Breast epithelium (tissue), 3 donors: ENCODE results near the gene RIPOR2.

Experiments used
- POLR2A ChIP-seq: fragments of 450-650 bp; IDR thresholded peaks from one replicate; pipeline ENCODE4 v1.6.1; 2016; ENCODE audit warnings: antibody characterized with exemption, mild to moderate bottlenecking, moderate library complexity
- POLR2AphosphoS5 ChIP-seq, 3 donors: sonication (generic); formaldehyde crosslinking; IDR thresholded peaks; one replicate each; pipeline ENCODE4 v1.6.1; 2017; ENCODE audit warnings: antibody characterized with exemption in 3 of 3
- TF ChIP-seq, protein P1 (sequence below), 3 donors: fragments of 450-650 bp; IDR thresholded peaks; one replicate each; pipeline ENCODE4 v1.5.1; 2016 to 2017; ENCODE audit warnings: antibody characterized with exemption in 3 of 3, mild to moderate bottlenecking in 3 of 3, moderate library complexity in 3 of 3

DNA sequence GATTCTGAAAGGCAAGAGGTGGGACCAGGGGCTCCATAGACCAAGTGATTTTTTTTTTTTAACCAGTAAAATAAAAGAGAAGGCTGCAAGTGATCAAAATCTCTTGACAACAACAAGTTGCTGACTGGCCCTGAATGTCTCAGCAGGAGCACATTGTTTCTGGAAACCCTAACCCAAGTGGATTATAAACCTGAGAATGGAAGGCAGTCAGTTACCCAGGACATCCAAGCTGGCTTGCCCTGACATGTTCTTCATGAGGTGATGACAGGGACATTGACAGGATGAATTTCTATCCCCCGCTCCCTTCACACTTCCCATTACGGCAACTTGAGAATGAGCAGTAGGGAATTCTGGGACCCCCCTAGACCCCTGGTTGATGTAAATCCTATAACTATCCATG is 49.6 kb upstream of the RIPOR2 start:
- TF ChIP-seq, protein P1, sequence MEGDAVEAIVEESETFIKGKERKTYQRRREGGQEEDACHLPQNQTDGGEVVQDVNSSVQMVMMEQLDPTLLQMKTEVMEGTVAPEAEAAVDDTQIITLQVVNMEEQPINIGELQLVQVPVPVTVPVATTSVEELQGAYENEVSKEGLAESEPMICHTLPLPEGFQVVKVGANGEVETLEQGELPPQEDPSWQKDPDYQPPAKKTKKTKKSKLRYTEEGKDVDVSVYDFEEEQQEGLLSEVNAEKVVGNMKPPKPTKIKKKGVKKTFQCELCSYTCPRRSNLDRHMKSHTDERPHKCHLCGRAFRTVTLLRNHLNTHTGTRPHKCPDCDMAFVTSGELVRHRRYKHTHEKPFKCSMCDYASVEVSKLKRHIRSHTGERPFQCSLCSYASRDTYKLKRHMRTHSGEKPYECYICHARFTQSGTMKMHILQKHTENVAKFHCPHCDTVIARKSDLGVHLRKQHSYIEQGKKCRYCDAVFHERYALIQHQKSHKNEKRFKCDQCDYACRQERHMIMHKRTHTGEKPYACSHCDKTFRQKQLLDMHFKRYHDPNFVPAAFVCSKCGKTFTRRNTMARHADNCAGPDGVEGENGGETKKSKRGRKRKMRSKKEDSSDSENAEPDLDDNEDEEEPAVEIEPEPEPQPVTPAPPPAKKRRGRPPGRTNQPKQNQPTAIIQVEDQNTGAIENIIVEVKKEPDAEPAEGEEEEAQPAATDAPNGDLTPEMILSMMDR (IDR thresholded peaks at IDR 0.05): no peak
- TF ChIP-seq POLR2AphosphoS5 (IDR thresholded peaks at IDR 0.05): no peak
- TF ChIP-seq POLR2A: no peak
